Spleen (tissue), 11 donors: Measurements from ENCODE around the gene DDX52. TPM values are rescaled to one million over a fixed set of nuclear protein-coding genes. Genes with fewer than 3 reads are reported as not detected.
"Not testable (repeated sequence)": the region's sequence is repeated elsewhere in the genome, so short reads cannot be mapped to it uniquely, and the experiment has no call there.

Experiments used
- DNase-seq: peaks from one replicate; pipeline ENCODE4 v3.0.0-alpha.2; 2020
- H3K27ac ChIP-seq, 8 donors: fragments of 200-600 bp; sonication (generic) in 7 of 8; 1 replicate in 4 of 8; 2 replicates in 4 of 8; pipeline versions ENCODE4 v1.5.0 to v1.8.0; 2016 to 2021; ENCODE audit warnings: inconsistent platforms in 4 of 8, mild to moderate bottlenecking in 4 of 8, moderate library complexity in 1 of 8
- H3K27me3 ChIP-seq, 7 donors: fragments of 200-600 bp; sonication (generic) in 6 of 7; replicated peaks in 1 of 7; 1 replicate in 4 of 7; 2 replicates in 3 of 7; pipeline versions ENCODE4 v1.5.0 to v1.8.0; 2016 to 2021; ENCODE audit warnings: inconsistent platforms in 3 of 7, mild to moderate bottlenecking in 1 of 7
- H3K36me3 ChIP-seq, 6 donors: fragments of 200-600 bp; sonication (generic) in 5 of 6; 1 replicate in 4 of 6; 2 replicates in 2 of 6; pipeline versions ENCODE4 v1.5.0 to v1.8.0; 2016 to 2021; ENCODE audit warnings: inconsistent platforms in 2 of 6
- H3K4me1 ChIP-seq, 6 donors: fragments of 200-600 bp; sonication (generic) in 5 of 6; 1 replicate in 3 of 6; 2 replicates in 3 of 6; pipeline versions ENCODE4 v1.5.0 to v1.8.0; 2016 to 2021; ENCODE audit warnings: inconsistent platforms in 3 of 6
- H3K4me3 ChIP-seq, 8 donors: fragments of 200-600 bp; sonication (generic) in 7 of 8; 1 replicate in 4 of 8; 2 replicates in 4 of 8; pipeline versions ENCODE4 v1.5.0 to v1.8.0; 2016 to 2021; ENCODE audit warnings: inconsistent platforms in 4 of 8, mild to moderate bottlenecking in 4 of 8, moderate library complexity in 2 of 8
- H3K9me3 ChIP-seq, 8 donors: fragments of 200-600 bp; sonication (generic) in 7 of 8; 1 replicate in 4 of 8; 2 replicates in 4 of 8; pipeline versions ENCODE4 v1.5.0 to v1.8.0; 2016 to 2021; ENCODE audit warnings: inconsistent platforms in 4 of 8
- CTCF ChIP-seq, 11 experiments: fragments of 200-600 bp in 7 of 11; fragments of 450-650 bp in 4 of 11; sonication (generic) in 4 of 11; IDR thresholded peaks in 8 of 11; conservative IDR thresholded peaks in 3 of 11; 1 replicate in 7 of 11; 2 replicates in 4 of 11; pipeline versions ENCODE4 v1.4.0 to v1.8.0; 2016 to 2021; ENCODE audit warnings: antibody characterized with exemption in 11 of 11, inconsistent platforms in 4 of 11, mild to moderate bottlenecking in 1 of 11
- POLR2A ChIP-seq, 3 donors: fragments of 450-650 bp; IDR thresholded peaks; one replicate each; pipeline ENCODE4 v1.5.1; 2017; ENCODE audit warnings: antibody characterized with exemption in 3 of 3, mild to moderate bottlenecking in 1 of 3
- POLR2AphosphoS5 ChIP-seq, 3 donors: sonication (generic); formaldehyde crosslinking; IDR thresholded peaks; one replicate each; pipeline ENCODE4 v1.5.1; 2017; ENCODE audit warnings: antibody characterized with exemption in 3 of 3
- WGBS, 5 donors: extraction: QIAGEN DNeasy Blood & Tissue Kit in 3 of 5; methylation state at CpG; one replicate each; pipeline versions ENCODE4 v1.1.5 to v1.1.7; 2013 to 2018; 5-methylcytosine and 5-hydroxymethylcytosine counted together
- intact Hi-C: fragments of 100-400 bp; cut with DNase I; formaldehyde crosslinking; loops from one replicate; pipeline ENCODE4 v1.15.0; 2023; ENCODE audit warnings: low total_unique reads
- polyA plus RNA-seq, 3 donors: library from polyadenylated mRNA; stranded (reverse); fragments of 200-250 nt; gene quantifications; one replicate each; pipeline ENCODE4 v1.2.1, GENCODE V29; 2013
- total RNA-seq, 7 donors: library from RNA; depleted of rRNA in 3 of 7; stranded (reverse); fragments of >200 nt in 3 of 7; fragmentation: NEBNext Ultra II Directional in 4 of 7; extraction: Animal tissue kit (Norgen Biotek cat#: 25700) in 4 of 7; gene quantifications; one replicate each; pipeline versions ENCODE4 v1.1.0 to v1.2.1, GENCODE V29; 2016 to 2021
- donor health status: healthy with polysubstance abuse.
- donor health status: DM: no; HTN: no; CAD: no; lungs with moderate emphysema.
- donor health status: DM: no; HTN: no; CAD: no.
- donor health status: Bipolar disorder and iron deficiency.
- donor health status: healthy.
- donor health status: DM: no; HTN: no; CAD: no.
- donor health status: DM: yes; HTN: yes; CAD: no.

Gene DDX52
- total and polyA plus RNA-seq, 10 donors = 7.8 to 28.1 (median 19.7) TPM

GRCh38 chr17:37682007-37682406 lies 38.8 kb upstream of the DDX52 start:
- 85 to 95% (median 89%) methylated on average over 3 of the region's 3 CpGs for WGBS, 5 donors
- intact Hi-C loops = no loop called here

GRCh38 chr17:37679995-37680394 lies 36.7 kb upstream of the DDX52 start:
- H3K36me3 ChIP-seq, H3K4me3 ChIP-seq, H3K27ac ChIP-seq, DNase-seq, intact Hi-C loops, H3K9me3 ChIP-seq, H3K4me1 ChIP-seq: not testable (repeated sequence)
- WGBS, 5 donors = 85 to 98% (median 92%) methylated on average over 1 to 2 of the region's 2 CpGs
- H3K27me3 ChIP-seq = peaks cover 0 to 19% (median 0%) of the 10 kb centered on the region in 7 donors

More at GRCh38 chr17:37682007-37682406, 38.8 kb upstream of the DDX52 start:
- TF ChIP-seq POLR2AphosphoS5 (IDR thresholded peaks at IDR 0.05) (no peak), POLR2A (IDR thresholded peaks at IDR 0.05) (no peak), CTCF (IDR thresholded peaks at IDR 0.05 in 8 of 11, conservative IDR thresholded peaks at IDR 0.05 in 3 of 11) (no peak)
- peaks cover 0 to 7% (median 0%) of the 10 kb centered on the region in 7 donors for H3K27me3 ChIP-seq
- H3K27ac ChIP-seq = no peak overlapping the region
- H3K9me3 ChIP-seq = peaks cover 0 to 8% (median 0%) of the 10 kb centered on the region in 8 donors
- H3K4me1 ChIP-seq = no peaks in the 10 kb centered on the region
- H3K4me3 ChIP-seq = no peak overlapping the region
- no peak for DNase-seq
- no peaks in the 10 kb centered on the region for H3K36me3 ChIP-seq

GRCh38 chr17:37678036-37678435 lies 34.8 kb upstream of the DDX52 start:
- DNase-seq = no peak
- intact Hi-C loops = no loop called here
- WGBS, 5 donors = 90 to 100% (median 96%) methylated on average over 1 of the region's 1 CpG

GRCh38 chr17:37677021-37677420 lies 33.8 kb upstream of the DDX52 start:
- no peaks in the 10 kb centered on the region for H3K36me3 ChIP-seq
- peaks cover 0 to 8% (median 0%) of the 10 kb centered on the region in 8 donors for H3K9me3 ChIP-seq
- intact Hi-C loops = no loop called here
- TF ChIP-seq CTCF (IDR thresholded peaks at IDR 0.05 in 8 of 11, conservative IDR thresholded peaks at IDR 0.05 in 3 of 11) (no peak), POLR2AphosphoS5 (IDR thresholded peaks at IDR 0.05) (no peak), POLR2A (IDR thresholded peaks at IDR 0.05) (no peak)
- H3K27me3 ChIP-seq = peaks cover 0 to 20% (median 0%) of the 10 kb centered on the region in 7 donors
- no peak overlapping the region for H3K4me3 ChIP-seq
- no peaks in the 10 kb centered on the region for H3K4me1 ChIP-seq
- H3K27ac ChIP-seq = no peak overlapping the region
- WGBS, 5 donors = 78 to 90% (median 82%) methylated on average over 1 of the region's 1 CpG
- no peak for DNase-seq

More at GRCh38 chr17:37678036-37678435, 34.8 kb upstream of the DDX52 start:
- no peaks in the 10 kb centered on the region for H3K4me1 ChIP-seq
- TF ChIP-seq POLR2A (IDR thresholded peaks at IDR 0.05) = no peak
- no peak for TF ChIP-seq CTCF (IDR thresholded peaks at IDR 0.05 in 8 of 11, conservative IDR thresholded peaks at IDR 0.05 in 3 of 11)
- TF ChIP-seq POLR2AphosphoS5 (IDR thresholded peaks at IDR 0.05) = no peak
- no peaks in the 10 kb centered on the region for H3K36me3 ChIP-seq
- H3K4me3 ChIP-seq = no peak overlapping the region
- peaks cover 0 to 8% (median 0%) of the 10 kb centered on the region in 8 donors for H3K9me3 ChIP-seq
- H3K27me3 ChIP-seq = peaks cover 0 to 20% (median 0%) of the 10 kb centered on the region in 7 donors
- no peak overlapping the region for H3K27ac ChIP-seq
